ENCODE data around the gene GFOD2. TPM values are rescaled to one million over a fixed set of nuclear protein-coding genes. Genes with fewer than 3 reads are reported as not detected.
"Not testable (repeated sequence)": the region's sequence is repeated elsewhere in the genome, so short reads cannot be mapped to it uniquely, and the experiment has no call there.

GFOD2 gene
- total RNA-seq, 1 donor from 2014 or later, result 21.9 TPM

- no peak for TF ChIP-seq CTCF (IDR thresholded peaks at IDR 0.05; ENCODE audit: insufficient read depth, low read length, poor library complexity, severe bottlenecking)
- DNase-seq (ENCODE audit: low read depth), result no peak
- H3K36me3 ChIP-seq (ENCODE audit: control insufficient read depth, insufficient read depth, low read length), result no peaks in the 10 kb centered on the region
- H3K4me3 ChIP-seq (ENCODE audit: low read depth, low read length), result no peak overlapping the region
- H3K27me3 ChIP-seq (ENCODE audit: control insufficient read depth, insufficient read depth, low read length), result no peaks in the 10 kb centered on the region
These were observed 42.8 kb upstream of the GFOD2 start for GRCh38 chr16:67761924-67762323.

GRCh38 chr16:67760956-67761230 lies 41.8 kb upstream of the GFOD2 start:
- TF ChIP-seq CTCF (IDR thresholded peaks at IDR 0.05; ENCODE audit: insufficient read depth, low read length, poor library complexity, severe bottlenecking), result no peak
- H3K27me3 ChIP-seq (ENCODE audit: control insufficient read depth, insufficient read depth, low read length), result no peaks in the 10 kb centered on the region
- H3K36me3 ChIP-seq (ENCODE audit: control insufficient read depth, insufficient read depth, low read length), result no peaks in the 10 kb centered on the region
- DNase-seq (ENCODE audit: low read depth), result no peak
- no peak overlapping the region for H3K4me3 ChIP-seq (ENCODE audit: low read depth, low read length)

GRCh38 chr16:67760206-67760955 lies 41.3 kb upstream of the GFOD2 start:
- H3K27me3 ChIP-seq (ENCODE audit: control insufficient read depth, insufficient read depth, low read length), result no peaks in the 10 kb centered on the region
- no peak overlapping the region for H3K4me3 ChIP-seq (ENCODE audit: low read depth, low read length)
- no peak for TF ChIP-seq CTCF (IDR thresholded peaks at IDR 0.05; ENCODE audit: insufficient read depth, low read length, poor library complexity, severe bottlenecking)
- no peak for DNase-seq (ENCODE audit: low read depth)
- H3K36me3 ChIP-seq (ENCODE audit: control insufficient read depth, insufficient read depth, low read length), result no peaks in the 10 kb centered on the region

- Histone ChIP-seq H3K4me3 (ENCODE audit: low read depth, low read length) (no peak overlapping the region), H3K36me3 (ENCODE audit: control insufficient read depth, insufficient read depth, low read length) (no peaks in the 10 kb centered on the region), H3K27me3 (ENCODE audit: control insufficient read depth, insufficient read depth, low read length) (no peaks in the 10 kb centered on the region)
- TF ChIP-seq CTCF (IDR thresholded peaks at IDR 0.05; ENCODE audit: insufficient read depth, low read length, poor library complexity, severe bottlenecking), result no peak
- no peak for DNase-seq (ENCODE audit: low read depth)
These were observed 39.9 kb upstream of the GFOD2 start for GRCh38 chr16:67758966-67759365.

GRCh38 chr16:67758006-67758405 lies 38.9 kb upstream of the GFOD2 start:
- no peak for DNase-seq (ENCODE audit: low read depth)
- TF ChIP-seq CTCF (IDR thresholded peaks at IDR 0.05; ENCODE audit: insufficient read depth, low read length, poor library complexity, severe bottlenecking), result no peak

GRCh38 chr16:67752641-67753040 lies 33.5 kb upstream of the GFOD2 start:
- H3K36me3 ChIP-seq (ENCODE audit: control insufficient read depth, insufficient read depth, low read length), result no peaks in the 10 kb centered on the region
- no peak for TF ChIP-seq CTCF (IDR thresholded peaks at IDR 0.05; ENCODE audit: insufficient read depth, low read length, poor library complexity, severe bottlenecking)
- H3K27me3 ChIP-seq (ENCODE audit: control insufficient read depth, insufficient read depth, low read length), result no peaks in the 10 kb centered on the region
- H3K4me3 ChIP-seq (ENCODE audit: low read depth, low read length), result no peak overlapping the region
- no peak for DNase-seq (ENCODE audit: low read depth)

More at GRCh38 chr16:67758006-67758405, 38.9 kb upstream of the GFOD2 start:
- H3K36me3 ChIP-seq (ENCODE audit: control insufficient read depth, insufficient read depth, low read length), result no peaks in the 10 kb centered on the region
- no peaks in the 10 kb centered on the region for H3K27me3 ChIP-seq (ENCODE audit: control insufficient read depth, insufficient read depth, low read length)
- H3K4me3 ChIP-seq (ENCODE audit: low read depth, low read length), result no peak overlapping the region

GRCh38 chr16:67751331-67751730 lies 32.2 kb upstream of the GFOD2 start:
- H3K36me3 ChIP-seq (ENCODE audit: control insufficient read depth, insufficient read depth, low read length); H3K4me3 ChIP-seq (ENCODE audit: low read depth, low read length); H3K27me3 ChIP-seq (ENCODE audit: control insufficient read depth, insufficient read depth, low read length); DNase-seq (ENCODE audit: low read depth): not testable (repeated sequence)

Measured in kidney epithelial cell (primary cell).